Activated gamma-delta T cell treated with anti-CD3 and anti-CD28 coated beads, Interleukin-2, amount 50 U/mL, for 16 hours (primary cell): ENCODE results near the gene IGF2R.
A peak's percentile ranks its signal among the peaks of the same experiment; 100 is the strongest.

ENCODE experiments used
- DNase-seq: peaks from one replicate; pipeline ENCODE4 v3.0.0-alpha.2; 2020; ENCODE audit warnings: low read depth

Gene IGF2R

GRCh38 chr6:160049346-160049745, 80.5 kb downstream of the IGF2R start:
- no peak for DNase-seq

GRCh38 chr6:160050022-160050421, 81.1 kb downstream of the IGF2R start:
- DNase-seq = no peak

- no peak for DNase-seq
Observed at GRCh38 chr6:160051390-160051789, 82.5 kb downstream of the IGF2R start.

- DNase-seq = no peak
Observed at GRCh38 chr6:160054271-160054670, 85.4 kb downstream of the IGF2R start.

- DNase-seq = no peak
Observed at GRCh38 chr6:160054913-160055312, 86.0 kb downstream of the IGF2R start.

- DNase-seq = no peak
Observed at GRCh38 chr6:160055378-160055777, 86.5 kb downstream of the IGF2R start.

- DNase-seq = no peak
Observed at GRCh38 chr6:160055813-160056212, 86.9 kb downstream of the IGF2R start.

- DNase-seq = no peak
Observed at GRCh38 chr6:160057080-160057479, 88.2 kb downstream of the IGF2R start.

- DNase-seq = no peak
Observed at GRCh38 chr6:160058603-160059215, 89.8 kb downstream of the IGF2R start.

- DNase-seq = no peak
Observed at GRCh38 chr6:160060221-160060620, 91.3 kb downstream of the IGF2R start.

- no peak for DNase-seq
Observed at GRCh38 chr6:160060920-160061447, 92.1 kb downstream of the IGF2R start.

GRCh38 chr6:160063771-160064413, 95.0 kb downstream of the IGF2R start:
- no peak for DNase-seq

GRCh38 chr6:160065200-160065599, 96.3 kb downstream of the IGF2R start:
- no peak for DNase-seq

- no peak for DNase-seq
Observed at GRCh38 chr6:160067564-160067963, 98.7 kb downstream of the IGF2R start.

- DNase-seq = no peak
Observed at GRCh38 chr6:160068346-160068745, 99.5 kb downstream of the IGF2R start.

- DNase-seq = peak; percentile 24
Observed at GRCh38 chr6:160069050-160069454, 100.2 kb downstream of the IGF2R start.

GRCh38 chr6:160069459-160069858, 100.6 kb downstream of the IGF2R start:
- DNase-seq = no peak

GRCh38 chr6:160070427-160070826, 101.5 kb downstream of the IGF2R start:
- no peak for DNase-seq

GRCh38 chr6:160070831-160071230, 101.9 kb downstream of the IGF2R start:
- DNase-seq = no peak

- no peak for DNase-seq
Observed at GRCh38 chr6:160071805-160072690, 103.2 kb downstream of the IGF2R start.

- no peak for DNase-seq
Observed at GRCh38 chr6:160073272-160073671, 104.4 kb downstream of the IGF2R start.

- DNase-seq = no peak
Observed at GRCh38 chr6:160076009-160076408, 107.1 kb downstream of the IGF2R start.

- no peak for DNase-seq
Observed at GRCh38 chr6:160077024-160077423, 108.1 kb downstream of the IGF2R start.
